Left ventricle myocardium inferior (tissue), 1 donor: ENCODE measurements around the gene MRO. TPM values are rescaled to one million over a fixed set of nuclear protein-coding genes. Genes with fewer than 3 reads are reported as not detected.

Experiments
- DNase-seq: peaks from one replicate; pipeline ENCODE4 v3.0.0-alpha.2; 2020
- H3K27ac ChIP-seq: fragments of 200-600 bp; replicated peaks from 2 replicates; pipeline ENCODE4 v1.8.0; 2021
- H3K27me3 ChIP-seq: fragments of 200-600 bp; 2 replicates; pipeline ENCODE4 v1.8.0; 2021; ENCODE audit warnings: low read depth
- H3K36me3 ChIP-seq: fragments of 200-600 bp; 2 replicates; pipeline ENCODE4 v1.8.0; 2021
- H3K4me1 ChIP-seq: fragments of 200-600 bp; 2 replicates; pipeline ENCODE4 v1.8.0; 2021
- H3K4me3 ChIP-seq: fragments of 200-600 bp; 2 replicates; pipeline ENCODE4 v1.8.0; 2021; ENCODE audit warnings: mild to moderate bottlenecking, moderate library complexity
- H3K9me3 ChIP-seq: fragments of 200-600 bp; replicated peaks from 2 replicates; pipeline ENCODE4 v1.8.0; 2021
- CTCF ChIP-seq: fragments of 200-600 bp; IDR thresholded peaks from 2 replicates; pipeline ENCODE4 v1.8.0; 2021; ENCODE audit warnings: antibody characterized with exemption, mild to moderate bottlenecking, borderline replicate concordance
- intact Hi-C: fragments of 100-400 bp; cut with micrococcal nuclease; formaldehyde crosslinking; loops from one replicate; pipeline ENCODE4 v1.11.0; 2022
- total RNA-seq: library from RNA; stranded (reverse); fragmentation: NEBNext Ultra II Directional; extraction: Animal tissue kit (Norgen Biotek cat#: 25700); gene quantifications from one replicate; pipeline ENCODE4 v1.2.1, GENCODE V29; 2021
- donor health status: DM: no; HTN: yes; CAD: no; lungs with severe emphysema.

MRO gene
- total RNA-seq, 1 donor from 2014 or later = 3.8 TPM

GRCh38 chr18:50814395-50814794 is 5.4 kb downstream of the MRO start:
- no peak for DNase-seq
- H3K36me3 ChIP-seq = no peaks in the 10 kb centered on the region
- TF ChIP-seq CTCF = no peak
- H3K27me3 ChIP-seq = no peaks in the 10 kb centered on the region
- no peak overlapping the region for H3K4me3 ChIP-seq
- intact Hi-C loops = no loop called here
- H3K4me1 ChIP-seq = peaks cover 10% of the 10 kb centered on the region
- no peaks in the 10 kb centered on the region for H3K9me3 ChIP-seq
- no peak overlapping the region for H3K27ac ChIP-seq

- no peaks in the 10 kb centered on the region for H3K27me3 ChIP-seq
- no peaks in the 10 kb centered on the region for H3K9me3 ChIP-seq
- H3K36me3 ChIP-seq = no peaks in the 10 kb centered on the region
- DNase-seq = no peak
- no peak overlapping the region for H3K27ac ChIP-seq
- intact Hi-C loops = no loop called here
- H3K4me3 ChIP-seq = no peak overlapping the region
- TF ChIP-seq CTCF = no peak
- H3K4me1 ChIP-seq = peaks cover 2% of the 10 kb centered on the region
Observed at GRCh38 chr18:50813353-50813752, 6.5 kb downstream of the MRO start.

- H3K27ac ChIP-seq = no peak overlapping the region
- no peaks in the 10 kb centered on the region for H3K9me3 ChIP-seq
- no peak for TF ChIP-seq CTCF
- H3K4me3 ChIP-seq = no peak overlapping the region
- no peaks in the 10 kb centered on the region for H3K27me3 ChIP-seq
- H3K36me3 ChIP-seq = no peaks in the 10 kb centered on the region
- DNase-seq = no peak
- H3K4me1 ChIP-seq = no peaks in the 10 kb centered on the region
- intact Hi-C loops = no loop called here
Observed at GRCh38 chr18:50812834-50813233, 7.0 kb downstream of the MRO start.

GRCh38 chr18:50807176-50807575 is 12.6 kb downstream of the MRO start:
- H3K9me3 ChIP-seq = no peaks in the 10 kb centered on the region
- no peaks in the 10 kb centered on the region for H3K4me1 ChIP-seq
- DNase-seq = no peak
- no peaks in the 10 kb centered on the region for H3K36me3 ChIP-seq
- no peak overlapping the region for H3K4me3 ChIP-seq
- H3K27me3 ChIP-seq = no peaks in the 10 kb centered on the region
- intact Hi-C loops = no loop called here
- no peak overlapping the region for H3K27ac ChIP-seq
- TF ChIP-seq CTCF = no peak

- DNase-seq = peak; percentile 32
- Histone ChIP-seq H3K36me3 (no peaks in the 10 kb centered on the region), H3K4me3 (no peak overlapping the region), H3K4me1 (no peaks in the 10 kb centered on the region), H3K9me3 (no peaks in the 10 kb centered on the region), H3K27me3 (no peaks in the 10 kb centered on the region), H3K27ac (no peak overlapping the region)
- TF ChIP-seq CTCF = no peak
- intact Hi-C loops = no loop called here
Observed at GRCh38 chr18:50806208-50806616, 13.6 kb downstream of the MRO start.

- no peak for DNase-seq
- Histone ChIP-seq H3K27me3 (no peaks in the 10 kb centered on the region), H3K27ac (no peak overlapping the region), H3K4me1 (no peaks in the 10 kb centered on the region), H3K4me3 (no peak overlapping the region), H3K9me3 (no peaks in the 10 kb centered on the region), H3K36me3 (no peaks in the 10 kb centered on the region)
- no peak for TF ChIP-seq CTCF
- intact Hi-C loops = no loop called here
Observed at GRCh38 chr18:50805732-50806131, 14.1 kb downstream of the MRO start.
